Keratinocyte (primary cell): ENCODE results near the gene LIPJ.

Source experiments
- EZH2 ChIP-seq: IDR thresholded peaks from one replicate; pipeline ENCODE4 v1.6.1; 2012; ENCODE audit warnings: inconsistent platforms, mild to moderate bottlenecking, low read length, moderate library complexity
- TF ChIP-seq, protein P1 (sequence below), 3 experiments: IDR thresholded peaks in 1 of 3; conservative IDR thresholded peaks in 1 of 3; optimal IDR thresholded peaks in 1 of 3; 2 replicates in 2 of 3; 3 replicates in 1 of 3; pipeline versions ENCODE3 to v1.5.1; 2011; ENCODE audit warnings: low read length in 3 of 3, mild to moderate bottlenecking in 3 of 3, moderate library complexity in 2 of 3, control low read depth in 1 of 3, inconsistent platforms in 1 of 3; ENCODE audit not compliant: insufficient read depth in 2 of 3; ENCODE audit errors: extremely low read depth in 1 of 3

- TF ChIP-seq, protein P1, sequence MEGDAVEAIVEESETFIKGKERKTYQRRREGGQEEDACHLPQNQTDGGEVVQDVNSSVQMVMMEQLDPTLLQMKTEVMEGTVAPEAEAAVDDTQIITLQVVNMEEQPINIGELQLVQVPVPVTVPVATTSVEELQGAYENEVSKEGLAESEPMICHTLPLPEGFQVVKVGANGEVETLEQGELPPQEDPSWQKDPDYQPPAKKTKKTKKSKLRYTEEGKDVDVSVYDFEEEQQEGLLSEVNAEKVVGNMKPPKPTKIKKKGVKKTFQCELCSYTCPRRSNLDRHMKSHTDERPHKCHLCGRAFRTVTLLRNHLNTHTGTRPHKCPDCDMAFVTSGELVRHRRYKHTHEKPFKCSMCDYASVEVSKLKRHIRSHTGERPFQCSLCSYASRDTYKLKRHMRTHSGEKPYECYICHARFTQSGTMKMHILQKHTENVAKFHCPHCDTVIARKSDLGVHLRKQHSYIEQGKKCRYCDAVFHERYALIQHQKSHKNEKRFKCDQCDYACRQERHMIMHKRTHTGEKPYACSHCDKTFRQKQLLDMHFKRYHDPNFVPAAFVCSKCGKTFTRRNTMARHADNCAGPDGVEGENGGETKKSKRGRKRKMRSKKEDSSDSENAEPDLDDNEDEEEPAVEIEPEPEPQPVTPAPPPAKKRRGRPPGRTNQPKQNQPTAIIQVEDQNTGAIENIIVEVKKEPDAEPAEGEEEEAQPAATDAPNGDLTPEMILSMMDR (optimal IDR thresholded peaks at IDR 0.05 in 1 of 3, IDR thresholded peaks at IDR 0.05 in 1 of 3, conservative IDR thresholded peaks at IDR 0.05 in 1 of 3; ENCODE audit: extremely low read depth in 1 of 3, insufficient read depth in 2 of 3, low read length in 3 of 3), result no peak
- TF ChIP-seq EZH2, result no peak
Measured at GRCh38 chr10:88562152-88562551, 24.4 kb upstream of the LIPJ start.
